Fibroblast of the aortic adventitia (primary cell): ENCODE measurements around the gene CRYAB. TPM values are rescaled to one million over a fixed set of nuclear protein-coding genes. Genes with fewer than 3 reads are reported as not detected.
A peak's percentile ranks its signal among the peaks of the same experiment; 100 is the strongest.

Source experiments
- DNase-seq: peaks from one replicate; pipeline ENCODE4 v3.0.0-alpha.2; 2010; ENCODE audit warnings: low read depth
- H3K4me3 ChIP-seq: 2 replicates; pipeline ENCODE4 v1.5.1; 2011; ENCODE audit warnings: low read depth, mild to moderate bottlenecking, control low read depth, low read length, moderate library complexity
- total RNA-seq: library from RNA; depleted of rRNA; stranded (reverse); fragments of >200 nt; gene quantifications from 2 replicates; pipeline ENCODE4 v1.2.3, GENCODE V29; 2012; ENCODE audit warnings: low replicate concordance
- TF ChIP-seq, protein P1 (sequence below): IDR thresholded peaks from 2 replicates; pipeline ENCODE4 v1.5.1; 2011; ENCODE audit warnings: mild to moderate bottlenecking, low read length, control low read depth, inconsistent platforms; ENCODE audit not compliant: insufficient read depth

The CRYAB gene
- total RNA-seq, 1 donor, result 60.2 TPM

DNA sequence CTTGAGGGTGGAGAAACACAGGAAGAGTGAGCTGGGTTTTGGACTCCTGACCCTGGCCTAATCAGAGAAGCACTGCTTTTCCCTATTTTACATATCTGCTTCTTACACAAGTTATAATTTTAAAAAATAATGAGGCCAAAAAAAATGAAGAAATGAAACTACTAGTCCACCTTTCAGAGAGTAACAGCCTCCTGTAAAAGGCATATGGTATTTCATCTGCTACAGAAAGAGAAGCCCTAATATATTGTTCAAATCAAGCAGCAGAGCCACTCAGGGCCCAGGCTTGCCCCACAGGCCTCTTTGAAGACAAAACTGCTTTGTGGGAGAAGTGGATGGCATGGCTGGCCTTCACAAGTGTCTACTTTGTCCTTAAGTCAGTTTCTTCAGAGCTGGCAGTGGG is 35.6 kb upstream of the CRYAB start:
- DNase-seq, result no peak
- TF ChIP-seq, protein P1, sequence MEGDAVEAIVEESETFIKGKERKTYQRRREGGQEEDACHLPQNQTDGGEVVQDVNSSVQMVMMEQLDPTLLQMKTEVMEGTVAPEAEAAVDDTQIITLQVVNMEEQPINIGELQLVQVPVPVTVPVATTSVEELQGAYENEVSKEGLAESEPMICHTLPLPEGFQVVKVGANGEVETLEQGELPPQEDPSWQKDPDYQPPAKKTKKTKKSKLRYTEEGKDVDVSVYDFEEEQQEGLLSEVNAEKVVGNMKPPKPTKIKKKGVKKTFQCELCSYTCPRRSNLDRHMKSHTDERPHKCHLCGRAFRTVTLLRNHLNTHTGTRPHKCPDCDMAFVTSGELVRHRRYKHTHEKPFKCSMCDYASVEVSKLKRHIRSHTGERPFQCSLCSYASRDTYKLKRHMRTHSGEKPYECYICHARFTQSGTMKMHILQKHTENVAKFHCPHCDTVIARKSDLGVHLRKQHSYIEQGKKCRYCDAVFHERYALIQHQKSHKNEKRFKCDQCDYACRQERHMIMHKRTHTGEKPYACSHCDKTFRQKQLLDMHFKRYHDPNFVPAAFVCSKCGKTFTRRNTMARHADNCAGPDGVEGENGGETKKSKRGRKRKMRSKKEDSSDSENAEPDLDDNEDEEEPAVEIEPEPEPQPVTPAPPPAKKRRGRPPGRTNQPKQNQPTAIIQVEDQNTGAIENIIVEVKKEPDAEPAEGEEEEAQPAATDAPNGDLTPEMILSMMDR, result no peak
- no peak overlapping the region for H3K4me3 ChIP-seq

GRCh38 chr11:111946499-111946898 is 34.9 kb upstream of the CRYAB start:
- TF ChIP-seq, protein P1, result no peak
- no peak for DNase-seq
- no peak overlapping the region for H3K4me3 ChIP-seq

DNA sequence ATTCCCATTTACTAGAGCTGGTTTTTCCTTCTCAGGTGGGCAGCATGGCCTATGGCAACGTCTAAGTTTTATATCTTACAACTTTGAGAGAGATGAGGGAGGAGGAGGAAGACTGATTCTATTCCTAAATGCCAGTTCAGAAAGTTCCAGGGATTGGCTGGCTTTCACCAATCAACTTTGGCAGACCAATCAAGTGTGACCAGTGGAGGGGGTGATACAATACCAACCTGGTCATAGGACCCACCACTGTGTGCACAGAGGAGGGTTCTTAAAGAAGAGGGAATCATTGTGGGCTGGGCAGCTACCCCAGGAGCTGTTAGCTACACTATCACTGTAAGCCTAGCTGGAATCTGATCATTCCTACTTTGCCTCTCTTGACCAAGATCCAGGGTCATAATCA is 33.6 kb upstream of the CRYAB start:
- TF ChIP-seq, protein P1, result no peak
- no peak overlapping the region for H3K4me3 ChIP-seq
- DNase-seq, result no peak

DNA sequence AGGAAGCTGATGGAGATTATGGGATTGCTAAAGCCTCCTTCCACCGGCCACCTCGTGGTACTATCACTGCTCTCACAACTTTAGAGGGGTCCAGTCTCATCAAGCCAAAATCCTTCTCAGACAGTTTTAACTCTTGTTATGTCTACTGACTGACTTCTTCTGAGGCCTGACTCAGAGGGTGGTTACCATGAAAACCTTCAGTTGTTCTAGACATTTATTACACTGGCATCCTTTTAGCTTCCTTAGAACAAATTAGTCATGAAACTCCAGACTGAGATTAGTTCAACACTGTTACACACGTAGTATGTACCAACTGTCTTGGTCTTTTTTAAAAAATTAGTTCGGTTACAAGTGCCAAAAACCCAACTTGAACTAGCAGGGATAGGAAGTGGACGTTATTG is 33.1 kb upstream of the CRYAB start:
- no peak overlapping the region for H3K4me3 ChIP-seq
- DNase-seq, result peak; percentile 81

DNA sequence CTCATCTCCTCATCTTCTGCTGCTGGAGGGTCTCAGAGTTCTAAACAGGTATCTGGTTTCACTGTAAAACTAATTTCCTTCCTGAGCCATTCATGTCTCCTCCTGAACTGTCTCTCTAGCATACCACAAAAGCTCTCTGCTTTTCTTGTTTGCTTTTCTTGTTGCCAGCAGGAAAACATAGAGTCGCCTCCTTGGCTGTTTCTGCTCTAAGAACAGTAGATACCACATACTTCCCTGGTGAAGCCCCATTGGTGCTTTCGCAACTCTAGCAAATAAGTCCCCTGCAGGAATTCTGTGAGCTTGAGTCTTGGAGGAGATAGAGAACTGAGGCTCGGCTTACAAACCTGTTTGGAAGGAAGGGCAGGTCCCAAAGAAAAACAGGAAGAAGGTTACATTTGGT is 32.6 kb upstream of the CRYAB start:
- TF ChIP-seq, protein P1, result peak; percentile 3
- no peak overlapping the region for H3K4me3 ChIP-seq
- DNase-seq, result peak; percentile 82

More for the DNA sequence above, 33.1 kb upstream of the CRYAB start:
- TF ChIP-seq, protein P1, result no peak

DNA sequence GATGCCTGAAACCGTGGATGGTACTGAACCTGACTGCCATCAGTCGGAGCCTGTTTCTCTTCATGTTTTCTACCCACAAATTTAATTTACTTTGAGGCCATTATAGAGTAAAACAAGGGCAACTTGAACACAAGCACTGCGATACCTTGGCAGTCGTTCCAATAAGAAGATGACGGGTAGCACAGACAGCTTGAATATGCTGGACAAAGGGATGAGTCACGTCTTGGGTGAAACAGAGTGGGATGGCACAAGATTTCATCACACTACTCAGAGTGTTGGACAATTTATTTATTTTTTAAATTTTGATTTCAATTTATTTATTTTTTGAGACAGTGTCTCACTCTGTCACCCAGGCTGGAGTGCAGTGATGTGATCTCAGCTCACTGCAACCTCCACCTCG is 31.3 kb upstream of the CRYAB start:
- no peak overlapping the region for H3K4me3 ChIP-seq
- peak; percentile 60 for DNase-seq

GRCh38 chr11:111941963-111942362 is 30.4 kb upstream of the CRYAB start:
- TF ChIP-seq, protein P1, result no peak
- no peak for DNase-seq
- H3K4me3 ChIP-seq, result no peak overlapping the region

More for the DNA sequence above, 31.3 kb upstream of the CRYAB start:
- TF ChIP-seq, protein P1, result no peak
